ENCODE data around the gene FBXL7.
"Not testable (repeated sequence)": the region's sequence is repeated elsewhere in the genome, so short reads cannot be mapped to it uniquely, and the experiment has no call there.

The FBXL7 gene

GRCh38 chr5:15834596-15835245 lies 334.7 kb downstream of the FBXL7 start:
- DNase-seq, result no peak

- DNase-seq, result no peak
Measured at GRCh38 chr5:15835514-15835913, 335.5 kb downstream of the FBXL7 start.

GRCh38 chr5:15837551-15838289 lies 337.7 kb downstream of the FBXL7 start:
- no peak for DNase-seq

- no peak for DNase-seq
Measured at GRCh38 chr5:15844253-15844652, 344.3 kb downstream of the FBXL7 start.

- no peak for DNase-seq
Measured at GRCh38 chr5:15844871-15845270, 344.9 kb downstream of the FBXL7 start.

GRCh38 chr5:15850536-15850935 lies 350.6 kb downstream of the FBXL7 start:
- DNase-seq, result no peak

GRCh38 chr5:15850939-15851341 lies 351.0 kb downstream of the FBXL7 start:
- no peak for DNase-seq

- DNase-seq, result no peak
Measured at GRCh38 chr5:15852217-15852616, 352.2 kb downstream of the FBXL7 start.

GRCh38 chr5:15852949-15853348 lies 353.0 kb downstream of the FBXL7 start:
- DNase-seq, result no peak

- DNase-seq, result no peak
Measured at GRCh38 chr5:15858326-15858725, 358.3 kb downstream of the FBXL7 start.

- DNase-seq, result no peak
Measured at GRCh38 chr5:15864536-15865215, 364.7 kb downstream of the FBXL7 start.

GRCh38 chr5:15872259-15872658 lies 372.3 kb downstream of the FBXL7 start:
- DNase-seq, result not testable (repeated sequence)

GRCh38 chr5:15877914-15878313 lies 377.9 kb downstream of the FBXL7 start:
- no peak for DNase-seq

- DNase-seq, result no peak
Measured at GRCh38 chr5:15880201-15880600, 380.2 kb downstream of the FBXL7 start.

- no peak for DNase-seq
Measured at GRCh38 chr5:15885156-15885555, 385.2 kb downstream of the FBXL7 start.

GRCh38 chr5:15886156-15886555 lies 386.2 kb downstream of the FBXL7 start:
- DNase-seq, result no peak

GRCh38 chr5:15887093-15887492 lies 387.1 kb downstream of the FBXL7 start:
- no peak for DNase-seq

GRCh38 chr5:15889001-15889400 lies 389.0 kb downstream of the FBXL7 start:
- DNase-seq, result no peak

GRCh38 chr5:15893866-15894265 lies 393.9 kb downstream of the FBXL7 start:
- DNase-seq, result no peak

GRCh38 chr5:15897656-15898055 lies 397.7 kb downstream of the FBXL7 start:
- no peak for DNase-seq

GRCh38 chr5:15898641-15899040 lies 398.7 kb downstream of the FBXL7 start:
- DNase-seq, result no peak

GRCh38 chr5:15899481-15899880 lies 399.5 kb downstream of the FBXL7 start:
- no peak for DNase-seq

GRCh38 chr5:15901151-15901550 lies 401.2 kb downstream of the FBXL7 start:
- DNase-seq, result no peak

- DNase-seq, result no peak
Measured at GRCh38 chr5:15902066-15902465, 402.1 kb downstream of the FBXL7 start.
